Esophagus (tissue), 2 donors: ENCODE measurements around the gene NKD2. TPM values are rescaled to one million over a fixed set of nuclear protein-coding genes. Genes with fewer than 3 reads are reported as not detected.
"Not testable (repeated sequence)": the region's sequence is repeated elsewhere in the genome, so short reads cannot be mapped to it uniquely, and the experiment has no call there.

Experiments
- H3K27ac ChIP-seq, 2 donors: one replicate each; pipeline ENCODE4 v1.5.1; 2013; ENCODE audit warnings: low read depth in 2 of 2, mild to moderate bottlenecking in 2 of 2, inconsistent platforms in 1 of 2, low read length in 1 of 2, moderate library complexity in 1 of 2
- H3K27me3 ChIP-seq, 2 donors: one replicate each; pipeline ENCODE4 v1.6.1; 2013; ENCODE audit warnings: low read length in 2 of 2, control low read depth in 1 of 2, mild to moderate bottlenecking in 1 of 2; ENCODE audit not compliant: insufficient read depth in 2 of 2, control insufficient read depth in 1 of 2
- H3K36me3 ChIP-seq, 2 donors: one replicate each; pipeline ENCODE4 v1.6.1; 2013; ENCODE audit warnings: low read length in 1 of 2; ENCODE audit not compliant: control insufficient read depth in 2 of 2, insufficient read depth in 2 of 2
- H3K4me1 ChIP-seq, 2 donors: one replicate each; pipeline ENCODE4 v1.6.1; 2013; ENCODE audit warnings: low read length in 1 of 2; ENCODE audit not compliant: control insufficient read depth in 2 of 2, insufficient read depth in 2 of 2
- H3K4me3 ChIP-seq, 2 donors: one replicate each; pipeline ENCODE4 v1.5.1; 2013; ENCODE audit warnings: low read length in 2 of 2, mild to moderate bottlenecking in 2 of 2, low read depth in 1 of 2, moderate library complexity in 1 of 2
- H3K9me3 ChIP-seq, 2 donors: one replicate each; pipeline ENCODE4 v1.6.1; 2013; ENCODE audit warnings: mild to moderate bottlenecking in 2 of 2, low read depth in 1 of 2, low read length in 1 of 2, moderate library complexity in 1 of 2; ENCODE audit not compliant: control insufficient read depth in 2 of 2, insufficient read depth in 1 of 2
- WGBS, 2 donors: extraction: QIAGEN DNeasy Blood & Tissue Kit; methylation state at CpG; one replicate each; pipeline ENCODE4 v1.1.7; 2013; 5-methylcytosine and 5-hydroxymethylcytosine counted together
- polyA plus RNA-seq, 2 donors: library from polyadenylated mRNA; stranded (reverse); fragments of 200-250 nt; gene quantifications; one replicate each; pipeline ENCODE4 v1.2.3, GENCODE V29; 2013
- donor health status: healthy with polysubstance abuse.
- donor health status: Bipolar disorder and iron deficiency.

The NKD2 gene
- polyA plus RNA-seq, 2 donors: 4.2 to 4.5 TPM

DNA sequence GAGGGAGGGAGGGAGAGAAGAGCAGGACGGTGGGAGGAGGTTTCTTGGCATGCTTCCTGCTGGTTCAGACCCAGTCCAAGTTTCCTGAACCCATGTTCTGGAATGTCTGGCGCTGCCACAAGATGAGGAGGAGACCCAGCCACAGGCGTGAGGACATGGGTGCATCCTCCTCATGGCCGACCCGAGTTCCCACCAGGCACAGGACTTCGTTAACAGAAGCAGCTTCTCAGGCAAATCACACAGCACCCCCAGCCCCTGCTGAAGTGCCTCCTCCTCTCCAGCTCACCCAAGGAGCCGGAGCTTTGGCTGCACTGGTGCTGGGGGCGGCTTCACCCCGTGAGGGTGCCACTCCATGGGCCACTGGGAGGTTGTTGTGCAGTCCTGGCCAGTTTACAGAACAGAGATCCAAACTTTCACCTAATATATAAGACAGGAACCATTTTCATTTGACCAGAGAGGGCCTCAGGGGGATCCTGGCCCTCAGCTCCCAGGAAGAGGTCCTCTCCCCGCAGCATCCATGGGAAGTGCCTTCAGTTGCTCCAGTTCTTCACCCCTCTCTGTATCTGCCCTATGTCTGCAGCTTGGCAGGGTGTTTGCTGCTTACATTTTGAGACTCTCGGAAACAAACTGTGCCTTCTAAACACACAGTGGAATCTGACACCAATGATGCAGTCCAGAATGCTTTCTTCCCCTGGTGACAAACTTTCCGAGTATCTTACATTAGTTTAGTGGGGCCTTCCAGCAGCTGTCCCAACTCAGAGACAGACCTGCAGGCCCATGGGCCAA is 10.2 kb upstream of the NKD2 start:
- Histone ChIP-seq H3K27me3 (no peaks in the 10 kb centered on the region), H3K27ac (peak overlapping the region; percentile 51 to 67), H3K4me3 (no peak overlapping the region), H3K4me1 (peaks cover 0 to 4% of the 10 kb centered on the region in 2 donors), H3K36me3 (no peaks in the 10 kb centered on the region), H3K9me3 (no peaks in the 10 kb centered on the region)
- WGBS, 2 donors: 72 to 74% methylated on average over 12 of the region's 12 CpGs

DNA sequence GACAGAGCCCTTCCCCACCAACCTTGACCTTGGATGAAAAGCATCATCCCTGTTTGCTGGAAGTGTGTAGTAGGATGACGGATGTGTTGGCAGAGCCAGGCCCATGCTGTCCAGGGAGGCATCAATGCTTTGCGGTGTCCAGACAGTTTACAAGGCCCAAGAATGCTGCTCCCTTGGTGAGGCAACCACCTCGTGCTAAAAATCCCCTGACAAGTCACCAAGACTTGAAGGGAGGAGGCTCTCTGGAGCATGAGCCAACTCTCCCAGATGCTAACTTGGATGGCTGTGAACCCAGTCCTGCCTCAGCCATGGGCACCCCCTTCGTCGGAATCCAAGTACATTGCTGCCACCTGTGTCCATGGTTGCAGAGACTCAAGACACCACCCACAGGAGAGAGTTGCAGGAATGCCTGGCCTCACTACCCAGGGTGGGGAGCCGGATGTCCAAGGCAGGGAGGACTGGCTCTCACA is 9.5 kb upstream of the NKD2 start:
- Histone ChIP-seq H3K9me3 (no peaks in the 10 kb centered on the region), H3K27me3 (no peaks in the 10 kb centered on the region), H3K4me1 (peaks cover 0 to 11% of the 10 kb centered on the region in 2 donors), H3K27ac (peak overlapping the region in 1 of 2 donors; percentile 51), H3K4me3 (no peak overlapping the region), H3K36me3 (no peaks in the 10 kb centered on the region)
- 78 to 81% methylated on average over 6 of the region's 6 CpGs for WGBS, 2 donors

DNA sequence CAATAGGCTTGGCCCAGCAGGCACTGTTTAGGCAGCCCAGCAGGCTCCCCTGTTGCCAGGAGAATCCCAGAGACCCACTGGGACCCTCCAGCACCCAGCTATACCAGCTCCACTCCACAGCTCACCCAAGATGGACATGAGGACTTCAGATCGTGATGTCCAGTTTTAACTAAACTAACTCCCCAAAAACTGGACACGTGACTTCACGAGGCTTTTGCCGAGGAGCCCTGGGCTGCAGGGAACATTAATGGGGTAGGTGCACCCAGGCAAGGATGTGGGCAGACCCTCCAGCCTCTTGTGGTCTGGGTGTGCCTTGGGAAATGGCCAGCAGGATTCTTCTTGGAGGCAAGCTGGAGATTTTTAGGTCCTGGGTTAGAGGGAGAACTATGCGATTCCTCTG is 8.9 kb upstream of the NKD2 start:
- Histone ChIP-seq H3K27ac (no peak overlapping the region), H3K36me3 (no peaks in the 10 kb centered on the region), H3K9me3 (peaks cover 0 to 1% of the 10 kb centered on the region in 2 donors), H3K27me3 (no peaks in the 10 kb centered on the region), H3K4me1 (peaks cover 3 to 17% of the 10 kb centered on the region in 2 donors), H3K4me3 (no peak overlapping the region)
- WGBS, 2 donors: 93 to 95% methylated on average over 5 of the region's 5 CpGs

DNA sequence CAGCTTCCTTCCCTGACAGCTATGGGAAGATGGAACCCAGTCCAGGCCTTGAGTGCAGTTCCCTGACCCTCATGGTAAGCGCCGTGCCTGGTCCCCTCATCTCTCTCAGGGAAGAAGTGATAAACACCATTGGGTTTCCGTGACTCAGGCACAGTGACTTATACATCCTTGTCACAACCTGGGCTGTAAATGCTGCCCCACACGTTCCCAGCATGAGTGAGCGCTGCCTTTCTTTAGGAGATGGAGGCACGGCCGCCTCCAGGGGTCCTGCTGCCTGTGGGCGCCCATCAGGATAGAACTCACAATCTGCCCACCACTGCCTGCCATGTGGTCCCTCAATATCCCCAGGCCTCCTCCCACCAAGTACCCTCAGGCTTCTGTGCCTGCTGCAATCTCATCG is 8.3 kb upstream of the NKD2 start:
- H3K9me3 ChIP-seq: peaks cover 0 to 1% of the 10 kb centered on the region in 2 donors
- no peaks in the 10 kb centered on the region for H3K36me3 ChIP-seq
- no peak overlapping the region for H3K27ac ChIP-seq
- no peak overlapping the region for H3K4me3 ChIP-seq
- 86 to 91% methylated on average over 9 of the region's 9 CpGs for WGBS, 2 donors
- peaks cover 6 to 17% of the 10 kb centered on the region in 2 donors for H3K4me1 ChIP-seq
- no peaks in the 10 kb centered on the region for H3K27me3 ChIP-seq

DNA sequence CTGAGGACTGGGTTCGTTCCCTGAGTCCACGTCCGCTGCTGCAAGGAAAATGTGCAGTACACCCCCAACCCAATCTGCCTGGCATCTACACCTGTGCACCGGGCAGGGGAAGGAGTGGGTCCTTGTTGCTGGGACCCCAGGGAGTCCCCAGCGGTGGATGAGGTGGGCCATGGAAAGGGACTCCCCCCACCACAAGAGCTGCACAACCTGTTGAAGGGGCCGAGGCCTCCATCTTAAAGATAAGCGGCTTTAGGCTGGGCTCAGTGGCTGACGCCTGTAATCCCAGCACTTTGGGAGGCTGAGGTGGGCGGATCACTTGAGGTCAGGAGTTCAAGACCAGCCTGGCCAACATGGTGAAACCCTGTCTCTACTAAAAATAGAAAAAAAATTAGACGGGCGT is 7.8 kb upstream of the NKD2 start:
- H3K27me3 ChIP-seq, H3K27ac ChIP-seq, H3K9me3 ChIP-seq, H3K4me3 ChIP-seq, H3K36me3 ChIP-seq: not testable (repeated sequence)
- 87 to 94% methylated on average over 11 of the region's 11 CpGs for WGBS, 2 donors
- peaks cover 8 to 19% of the 10 kb centered on the region in 2 donors for H3K4me1 ChIP-seq

DNA sequence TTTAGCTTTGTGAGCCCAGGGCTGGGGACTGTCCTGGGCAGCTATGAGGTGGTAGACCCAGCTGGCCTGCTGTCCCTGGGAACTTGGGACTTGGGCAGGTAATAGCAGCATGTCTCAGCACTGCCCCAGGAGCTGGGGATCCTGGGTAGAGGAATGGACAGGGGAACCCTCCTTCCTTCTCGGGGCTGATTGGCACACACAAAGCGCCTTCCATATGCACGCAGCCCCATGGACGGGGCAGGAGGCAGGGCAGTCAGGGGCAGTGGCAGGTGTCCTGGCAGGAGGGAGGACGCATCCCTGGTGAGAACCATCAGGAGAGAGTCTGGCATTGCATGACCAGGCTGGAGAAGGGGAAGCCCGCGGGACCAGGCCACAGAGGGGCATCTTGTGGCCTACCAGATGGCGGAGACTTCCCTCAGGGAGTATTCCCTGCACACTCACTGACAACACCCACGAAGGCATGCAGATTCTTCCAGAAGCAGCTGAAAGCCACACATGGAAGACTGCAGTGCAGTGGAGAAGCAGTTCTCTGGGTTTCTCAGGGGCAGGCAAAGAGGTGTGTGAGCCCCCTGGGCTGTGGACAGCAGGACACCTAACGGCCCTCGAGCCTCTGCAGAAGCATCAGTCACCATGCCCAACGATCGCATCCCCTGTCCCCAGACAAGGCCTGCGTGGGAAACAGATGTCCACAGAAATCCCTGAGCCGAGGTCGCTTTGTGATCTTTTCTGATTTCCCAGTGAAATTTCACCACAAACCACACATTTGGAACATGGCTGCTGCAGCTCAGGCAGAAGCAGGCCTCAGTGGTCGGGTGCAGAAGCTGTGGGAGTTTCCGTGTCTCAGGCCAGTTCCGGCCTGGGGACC is 7.0 kb upstream of the NKD2 start:
- Histone ChIP-seq H3K27ac (no peak overlapping the region), H3K27me3 (no peaks in the 10 kb centered on the region), H3K4me3 (no peak overlapping the region), H3K4me1 (peaks cover 8 to 19% of the 10 kb centered on the region in 2 donors), H3K9me3 (peaks cover 0 to 1% of the 10 kb centered on the region in 2 donors), H3K36me3 (no peaks in the 10 kb centered on the region)
- WGBS, 2 donors: 87 to 89% methylated on average over 19 of the region's 19 CpGs

DNA sequence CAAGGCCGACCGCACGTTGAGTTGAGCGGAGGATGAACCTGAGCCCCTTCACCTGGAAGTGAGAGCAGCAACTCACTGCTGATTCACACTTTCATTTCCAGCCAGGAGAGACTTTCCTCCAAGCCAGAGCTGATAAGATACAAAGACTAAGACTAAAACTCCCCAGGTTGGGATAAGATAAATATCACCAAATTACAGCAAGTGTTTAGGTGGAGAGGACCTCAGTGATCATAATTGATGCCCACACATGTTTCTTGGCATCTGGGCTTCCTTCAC is 6.4 kb upstream of the NKD2 start:
- WGBS, 2 donors: 84 to 89% methylated on average over 4 of the region's 4 CpGs
- Histone ChIP-seq H3K4me1 (peaks cover 8 to 16% of the 10 kb centered on the region in 2 donors), H3K9me3 (peaks cover 0 to 1% of the 10 kb centered on the region in 2 donors), H3K27me3 (no peaks in the 10 kb centered on the region), H3K36me3 (no peaks in the 10 kb centered on the region), H3K4me3 (no peak overlapping the region), H3K27ac (no peak overlapping the region)

DNA sequence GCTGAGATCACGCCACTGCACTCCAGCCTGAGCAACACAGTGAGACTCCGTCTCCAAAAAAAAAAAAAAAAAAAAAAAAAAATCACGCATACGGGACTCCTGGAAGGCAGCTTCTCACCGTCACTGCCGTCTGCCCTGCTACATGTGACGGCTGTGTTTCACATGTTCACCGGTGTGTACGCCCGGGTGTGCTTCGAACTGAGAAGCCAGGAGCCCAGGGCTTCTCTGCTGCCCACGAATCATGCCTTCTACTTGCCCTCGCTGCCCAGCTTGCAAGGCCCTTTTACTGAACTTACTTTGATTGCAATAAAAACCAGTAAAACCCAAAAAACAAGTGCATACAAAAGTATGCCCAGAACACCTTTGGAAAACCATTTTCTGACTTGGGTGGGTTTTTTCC is 5.8 kb upstream of the NKD2 start:
- Histone ChIP-seq H3K27me3 (no peaks in the 10 kb centered on the region), H3K27ac (no peak overlapping the region), H3K36me3 (no peaks in the 10 kb centered on the region), H3K4me3 (no peak overlapping the region), H3K4me1 (peaks cover 8 to 16% of the 10 kb centered on the region in 2 donors), H3K9me3 (peaks cover 0 to 1% of the 10 kb centered on the region in 2 donors)
- WGBS, 2 donors: 63 to 74% methylated on average over 12 to 13 of the region's 13 CpGs

DNA sequence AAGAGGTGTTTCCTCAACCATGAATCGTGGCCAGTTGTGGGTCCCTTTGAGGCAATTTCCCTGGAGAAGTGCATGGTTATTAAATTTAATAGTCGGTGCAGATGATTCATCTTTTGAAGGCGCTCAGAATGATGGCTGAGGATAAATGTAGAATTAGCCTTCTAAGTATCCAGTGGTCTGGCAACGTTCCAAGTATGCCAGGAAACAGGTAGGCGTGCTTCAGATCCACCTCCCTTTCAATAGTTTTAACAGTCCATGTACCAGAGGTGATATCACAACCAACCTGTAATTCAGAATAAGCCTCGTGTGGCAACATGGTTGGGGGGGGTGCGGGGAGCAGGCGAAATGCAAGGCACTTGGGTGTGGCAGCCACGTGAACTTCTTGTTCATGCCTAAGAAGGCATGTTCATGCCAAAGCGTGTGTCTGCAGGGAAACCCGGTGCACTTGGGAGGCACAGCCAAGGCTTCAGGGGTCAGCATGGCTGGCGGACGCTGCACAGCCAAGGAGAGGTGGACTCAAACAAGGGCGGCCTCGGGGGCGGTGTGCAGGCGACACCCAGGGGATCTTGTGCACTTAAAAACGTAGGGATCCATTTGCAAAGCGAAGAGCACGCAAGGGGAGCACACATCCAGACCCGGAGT is 5.2 kb upstream of the NKD2 start:
- 40 to 48% methylated on average over 21 of the region's 21 CpGs for WGBS, 2 donors
- no peaks in the 10 kb centered on the region for H3K27me3 ChIP-seq
- H3K4me1 ChIP-seq: peaks cover 8 to 19% of the 10 kb centered on the region in 2 donors
- H3K9me3 ChIP-seq: peaks cover 0 to 1% of the 10 kb centered on the region in 2 donors
- H3K36me3 ChIP-seq: no peaks in the 10 kb centered on the region
- no peak overlapping the region for H3K4me3 ChIP-seq
- peak overlapping the region; percentile 22 to 54 for H3K27ac ChIP-seq
